Tibial nerve (tissue), 4 donors: ENCODE data around the gene SAMD3. TPM values are rescaled to one million over a fixed set of nuclear protein-coding genes. Genes with fewer than 3 reads are reported as not detected.
"Not testable (repeated sequence)": the region's sequence is repeated elsewhere in the genome, so short reads cannot be mapped to it uniquely, and the experiment has no call there.

Source experiments
- DNase-seq, 2 donors: peaks; one replicate each; pipeline ENCODE4 v3.0.0-alpha.2; 2019; ENCODE audit warnings: low spot score in 2 of 2
- H3K27ac ChIP-seq, 4 donors: fragments of 200-600 bp; sonication (generic) in 3 of 4; one replicate each; pipeline ENCODE4 v1.5.1; 2017 to 2019; ENCODE audit warnings: mild to moderate bottlenecking in 1 of 4
- H3K27me3 ChIP-seq, 2 donors: fragments of 200-600 bp; sonication (generic) in 1 of 2; one replicate each; pipeline versions ENCODE4 v1.5.1 to v1.6.0; 2017 to 2019
- H3K36me3 ChIP-seq, 3 donors: fragments of 200-600 bp; sonication (generic); one replicate each; pipeline ENCODE4 v1.5.1; 2018 to 2019
- H3K4me1 ChIP-seq, 4 donors: fragments of 200-600 bp; sonication (generic) in 3 of 4; one replicate each; pipeline ENCODE4 v1.5.1; 2017 to 2019
- H3K4me3 ChIP-seq, 4 donors: fragments of 200-600 bp; sonication (generic) in 3 of 4; one replicate each; pipeline ENCODE4 v1.5.1; 2017 to 2019; ENCODE audit warnings: mild to moderate bottlenecking in 1 of 4, moderate library complexity in 1 of 4
- H3K9me3 ChIP-seq, 4 donors: fragments of 200-600 bp; sonication (generic) in 3 of 4; one replicate each; pipeline ENCODE4 v1.5.1; 2017 to 2019
- EP300 ChIP-seq, 2 donors: sonication (generic); formaldehyde crosslinking; IDR thresholded peaks; one replicate each; pipeline ENCODE4 v1.6.1; 2017; ENCODE audit warnings: antibody characterized with exemption in 2 of 2, mild to moderate bottlenecking in 1 of 2
- POLR2A ChIP-seq, 2 donors: fragments of 450-650 bp; IDR thresholded peaks; one replicate each; pipeline ENCODE4 v1.6.1; 2017; ENCODE audit warnings: antibody characterized with exemption in 2 of 2, mild to moderate bottlenecking in 2 of 2, moderate library complexity in 2 of 2
- WGBS, 2 donors: methylation state at CpG; one replicate each; pipeline ENCODE4 v1.1.5; 2018; 5-methylcytosine and 5-hydroxymethylcytosine counted together
- total RNA-seq, 4 donors: library from RNA; depleted of rRNA; stranded (reverse); fragments of >200 nt; gene quantifications; one replicate each; pipeline ENCODE4 v1.1.0, GENCODE V29; 2016
- TF ChIP-seq, protein P1 (sequence below), 5 experiments: fragments of 200-600 bp in 3 of 5; fragments of 450-650 bp in 2 of 5; sonication (generic) in 3 of 5; IDR thresholded peaks; one replicate each; pipeline ENCODE4 v1.5.1; 2016 to 2019; ENCODE audit warnings: antibody characterized with exemption in 5 of 5, mild to moderate bottlenecking in 3 of 5, moderate library complexity in 2 of 5

SAMD3 gene, protein sequence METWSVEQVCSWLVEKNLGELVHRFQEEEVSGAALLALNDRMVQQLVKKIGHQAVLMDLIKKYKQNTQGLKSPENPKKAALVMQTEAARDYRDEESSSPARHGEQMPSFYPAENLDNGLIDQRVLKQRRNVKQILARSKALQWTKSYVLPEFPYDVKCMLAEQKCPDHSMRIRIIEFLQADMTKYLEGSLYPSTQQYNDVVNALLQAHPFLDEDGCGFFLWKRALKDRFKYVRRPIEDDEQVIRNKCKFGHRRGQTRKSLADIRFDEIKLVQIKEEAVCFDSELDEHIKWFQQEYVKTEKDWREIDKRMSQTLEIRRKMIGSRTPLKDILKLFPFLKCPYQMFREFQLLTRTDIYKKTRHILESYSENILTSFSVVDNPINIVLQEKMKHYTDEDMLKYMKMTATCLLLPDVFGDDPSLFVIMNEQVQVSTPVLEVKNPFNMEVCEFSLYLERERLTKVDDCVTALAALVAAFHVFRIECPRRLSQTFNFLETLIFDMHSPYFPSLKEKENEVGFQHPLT
- total RNA-seq = 1 to 10 TPM in 2 of 4 donors, under 1 TPM in 2; 0.44 to 4.0 (median 1.4) TPM

DNA sequence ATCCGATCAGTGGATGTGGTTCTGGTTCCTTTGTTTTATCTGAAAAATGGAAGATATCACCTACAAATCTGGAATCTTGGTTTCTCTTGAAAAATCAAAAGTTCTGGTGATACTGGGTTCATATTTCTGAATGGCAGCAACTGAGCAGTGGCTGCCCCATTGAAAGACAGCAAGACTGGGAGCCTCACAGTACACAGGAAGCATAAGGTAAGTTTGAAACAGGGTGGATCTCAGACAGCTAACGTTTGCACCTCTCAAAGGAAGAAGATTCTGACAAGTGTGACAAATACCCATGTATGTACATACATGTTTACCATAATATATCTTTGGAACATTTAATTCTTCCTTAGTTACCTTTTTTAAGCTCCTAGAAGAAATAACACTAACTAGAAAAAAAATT, at the start of gene SAMD3:
SAMD3 (minus strand) TSS at position 177 of the 400 bp plus-strand sequence. CDS start 7,678 bp downstream, outside the sequence.
- H3K9me3 ChIP-seq = no peaks in the 10 kb centered on the region
- no peak within 1 kb of the TSS for H3K4me3 ChIP-seq
- H3K36me3 ChIP-seq = no peaks in the 10 kb centered on the region
- 69 to 79% methylated on average over 2 of the region's 2 CpGs for WGBS, 2 donors
- no peak for TF ChIP-seq POLR2A (IDR thresholded peaks at IDR 0.05)
- no peak for TF ChIP-seq EP300 (IDR thresholded peaks at IDR 0.05)
- TF ChIP-seq, protein P1, sequence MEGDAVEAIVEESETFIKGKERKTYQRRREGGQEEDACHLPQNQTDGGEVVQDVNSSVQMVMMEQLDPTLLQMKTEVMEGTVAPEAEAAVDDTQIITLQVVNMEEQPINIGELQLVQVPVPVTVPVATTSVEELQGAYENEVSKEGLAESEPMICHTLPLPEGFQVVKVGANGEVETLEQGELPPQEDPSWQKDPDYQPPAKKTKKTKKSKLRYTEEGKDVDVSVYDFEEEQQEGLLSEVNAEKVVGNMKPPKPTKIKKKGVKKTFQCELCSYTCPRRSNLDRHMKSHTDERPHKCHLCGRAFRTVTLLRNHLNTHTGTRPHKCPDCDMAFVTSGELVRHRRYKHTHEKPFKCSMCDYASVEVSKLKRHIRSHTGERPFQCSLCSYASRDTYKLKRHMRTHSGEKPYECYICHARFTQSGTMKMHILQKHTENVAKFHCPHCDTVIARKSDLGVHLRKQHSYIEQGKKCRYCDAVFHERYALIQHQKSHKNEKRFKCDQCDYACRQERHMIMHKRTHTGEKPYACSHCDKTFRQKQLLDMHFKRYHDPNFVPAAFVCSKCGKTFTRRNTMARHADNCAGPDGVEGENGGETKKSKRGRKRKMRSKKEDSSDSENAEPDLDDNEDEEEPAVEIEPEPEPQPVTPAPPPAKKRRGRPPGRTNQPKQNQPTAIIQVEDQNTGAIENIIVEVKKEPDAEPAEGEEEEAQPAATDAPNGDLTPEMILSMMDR (IDR thresholded peaks at IDR 0.05) = no peak
- no peaks in the 10 kb centered on the region for H3K27me3 ChIP-seq
- H3K4me1 ChIP-seq = no peaks in the 10 kb centered on the region
- DNase-seq = no peak
- H3K27ac ChIP-seq = no peak within 1 kb of the TSS

DNA sequence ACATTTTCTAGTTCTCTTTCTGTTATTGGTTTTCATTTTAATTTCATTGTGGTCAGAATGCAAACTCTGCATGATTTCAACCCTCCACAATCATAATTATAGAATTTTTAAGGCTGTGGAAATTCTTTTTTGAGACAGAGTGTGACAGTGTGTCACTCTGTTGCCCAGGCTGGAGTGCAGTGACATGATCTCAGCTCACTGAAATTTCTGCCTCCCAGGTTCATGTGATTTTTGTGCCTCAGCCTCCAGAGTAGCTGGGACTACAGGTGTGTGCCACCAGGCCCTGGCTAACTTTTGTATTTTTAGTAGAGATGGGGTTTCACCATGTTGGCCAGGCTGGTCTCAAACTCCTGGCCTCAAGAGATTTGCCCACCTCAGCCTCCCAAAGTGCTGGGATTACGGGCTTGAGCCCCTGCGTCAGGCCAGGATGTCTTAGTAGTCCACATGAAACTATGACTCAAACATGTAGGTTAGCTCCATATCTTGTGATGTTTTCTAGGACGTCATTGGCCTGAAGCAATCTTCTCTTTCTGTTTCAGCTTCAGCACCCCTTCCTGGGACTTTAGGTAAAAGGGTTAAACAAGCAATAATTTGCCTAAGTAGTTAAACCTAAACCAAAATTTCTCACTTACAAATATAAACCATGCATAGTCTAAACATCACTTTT, 47.4 kb upstream of the SAMD3 start:
- Histone ChIP-seq H3K36me3 (no peaks in the 10 kb centered on the region), H3K27ac (no peak overlapping the region), H3K27me3 (no peaks in the 10 kb centered on the region), H3K4me1 (no peaks in the 10 kb centered on the region), H3K4me3 (no peak overlapping the region), H3K9me3 (peaks cover 0 to 21% (median 5%) of the 10 kb centered on the region in 4 donors)
- TF ChIP-seq, protein P1 (IDR thresholded peaks at IDR 0.05) = no peak
- TF ChIP-seq EP300 (IDR thresholded peaks at IDR 0.05) (no peak), POLR2A (IDR thresholded peaks at IDR 0.05) (no peak)
- 96% methylated on average over 3 of the region's 3 CpGs for WGBS, 2 donors
- no peak for DNase-seq

DNA sequence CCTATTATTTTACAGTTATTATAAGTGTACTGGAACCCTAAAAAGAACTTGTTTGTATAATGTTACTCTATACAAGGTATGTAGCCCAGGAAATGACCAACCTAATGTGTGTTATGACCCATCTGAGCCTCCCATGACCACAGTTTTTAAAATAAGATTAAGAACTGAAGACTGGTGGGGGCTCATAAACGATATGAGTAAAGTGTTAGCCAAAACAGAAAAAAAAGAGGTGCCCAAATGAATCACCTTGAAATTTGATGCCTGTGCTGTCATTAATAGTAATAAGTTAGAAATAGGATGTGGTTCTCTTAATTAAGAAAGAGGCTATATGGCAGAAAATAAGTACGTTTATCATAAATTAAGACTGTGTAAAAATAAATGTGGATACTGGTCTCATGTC, 42.8 kb upstream of the SAMD3 start:
- H3K27me3 ChIP-seq, H3K9me3 ChIP-seq, H3K4me1 ChIP-seq, DNase-seq, H3K27ac ChIP-seq, H3K4me3 ChIP-seq, H3K36me3 ChIP-seq: not testable (repeated sequence)
- 85 to 86% methylated on average over 2 of the region's 2 CpGs for WGBS, 2 donors

DNA sequence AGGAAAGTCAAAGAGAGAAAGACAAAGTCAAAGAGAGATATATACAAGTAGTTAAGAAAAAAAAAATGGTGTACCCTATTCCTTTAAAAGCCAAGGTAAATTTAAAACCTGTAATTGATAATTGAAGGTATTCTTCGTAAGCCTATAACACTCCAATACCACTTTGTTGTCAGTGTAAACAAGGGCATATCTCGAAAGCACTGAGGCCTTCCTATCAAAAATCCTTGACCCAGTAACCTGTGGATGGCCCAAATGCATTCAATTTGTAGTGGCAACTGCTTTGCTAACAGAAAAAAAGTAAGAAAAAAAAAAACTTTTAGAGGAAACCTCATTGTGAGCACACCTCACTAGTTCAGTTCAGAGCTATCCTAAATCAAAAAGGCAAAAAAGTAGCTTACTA, 39.3 kb upstream of the SAMD3 start:
- H3K9me3 ChIP-seq = no peaks in the 10 kb centered on the region
- WGBS, 2 donors = 87 to 90% methylated on average over 2 of the region's 2 CpGs
- H3K27me3 ChIP-seq = no peaks in the 10 kb centered on the region
- no peak overlapping the region for H3K27ac ChIP-seq
- no peaks in the 10 kb centered on the region for H3K4me1 ChIP-seq
- no peak for DNase-seq
- TF ChIP-seq EP300 (IDR thresholded peaks at IDR 0.05) (no peak), POLR2A (IDR thresholded peaks at IDR 0.05) (no peak)
- TF ChIP-seq, protein P1 (IDR thresholded peaks at IDR 0.05) = no peak
- H3K4me3 ChIP-seq = no peak overlapping the region
- H3K36me3 ChIP-seq = no peaks in the 10 kb centered on the region

DNA sequence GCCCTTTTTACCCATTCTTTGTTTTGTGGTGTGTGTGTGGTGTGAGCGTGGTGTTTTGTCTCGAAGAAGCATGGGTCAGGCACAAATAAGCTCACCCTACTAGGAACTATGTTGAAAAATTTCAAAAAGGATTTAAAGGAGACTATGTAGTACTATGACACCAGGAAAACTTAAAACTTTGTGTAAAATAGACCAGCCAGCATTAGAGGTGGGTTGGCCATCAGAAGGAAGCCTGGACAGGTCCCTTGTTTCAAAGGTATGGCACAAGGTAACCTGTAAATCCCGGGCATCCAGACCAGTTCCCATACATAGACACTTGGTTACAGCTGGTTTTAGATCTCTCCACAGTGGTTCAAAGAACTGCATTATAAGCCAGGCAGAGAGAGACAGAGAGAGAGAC, 38.8 kb upstream of the SAMD3 start:
- not testable (repeated sequence) for H3K9me3 ChIP-seq, DNase-seq, H3K4me3 ChIP-seq, H3K27ac ChIP-seq, H3K36me3 ChIP-seq, H3K27me3 ChIP-seq, H3K4me1 ChIP-seq
- WGBS, 2 donors = 72 to 85% methylated on average over 3 of the region's 3 CpGs

DNA sequence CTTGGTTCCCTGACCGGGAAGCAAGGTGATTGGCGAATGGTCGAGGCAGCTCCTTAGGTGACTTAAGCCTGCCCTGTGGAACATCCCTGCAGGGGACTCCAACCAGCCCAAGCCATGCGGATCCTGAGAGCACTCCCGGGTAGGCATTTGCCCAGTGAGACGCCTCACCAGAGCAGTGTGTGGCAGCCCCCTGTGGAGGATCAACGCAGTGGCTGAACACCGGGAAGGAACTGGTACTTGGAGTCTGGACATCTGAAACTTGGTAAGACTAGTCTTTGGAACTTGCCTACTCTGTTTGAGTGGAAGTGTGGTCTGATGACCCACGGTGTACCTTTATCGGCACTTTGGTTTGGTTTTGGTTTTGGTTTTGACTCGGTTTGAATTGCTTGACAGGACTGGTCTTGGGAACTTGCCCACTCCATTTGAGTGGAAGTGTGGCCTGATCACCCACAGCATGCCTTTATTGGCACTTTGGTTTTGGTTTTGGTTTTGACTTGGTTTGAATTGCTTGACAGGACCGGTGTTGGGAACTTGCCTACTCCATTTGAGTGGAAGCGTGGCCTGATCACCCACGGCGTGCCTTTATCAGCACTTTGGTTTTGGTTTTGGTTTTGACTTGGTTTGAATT, 38.0 kb upstream of the SAMD3 start:
- 66 to 72% methylated on average over 12 to 15 of the region's 15 CpGs for WGBS, 2 donors
- H3K27me3 ChIP-seq = not testable (repeated sequence)

DNA sequence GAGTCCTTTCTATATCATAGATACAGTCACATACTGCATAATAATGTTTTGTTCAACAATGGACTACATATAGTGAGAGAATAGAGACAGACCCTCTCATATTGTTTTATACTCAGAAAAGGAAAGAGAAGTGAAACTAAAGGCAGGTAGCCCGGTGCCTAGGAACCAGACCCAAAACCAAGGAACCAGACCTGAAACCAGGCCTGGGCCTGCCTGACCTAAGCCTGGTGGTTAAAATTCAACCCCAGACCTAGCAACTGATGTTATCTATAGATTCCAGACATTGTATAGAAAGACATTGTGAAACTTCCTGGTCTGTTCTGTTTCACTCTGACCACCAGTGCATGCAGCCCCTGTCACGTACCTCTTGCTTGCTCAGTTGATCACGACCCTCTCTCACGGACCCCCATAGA, 37.3 kb upstream of the SAMD3 start:
- 61 to 78% methylated on average over 4 of the region's 4 CpGs for WGBS, 2 donors
- H3K4me1 ChIP-seq, H3K9me3 ChIP-seq, DNase-seq, H3K4me3 ChIP-seq, H3K27ac ChIP-seq, H3K36me3 ChIP-seq, H3K27me3 ChIP-seq: not testable (repeated sequence)

More for the DNA sequence above, 38.0 kb upstream of the SAMD3 start:
- H3K9me3 ChIP-seq, H3K36me3 ChIP-seq, H3K27ac ChIP-seq, H3K4me3 ChIP-seq, DNase-seq, H3K4me1 ChIP-seq: not testable (repeated sequence)
